ENCODE results near the gene PPP1R36.
"Not testable (repeated sequence)": the region's sequence is repeated elsewhere in the genome, so short reads cannot be mapped to it uniquely, and the experiment has no call there.

PPP1R36 gene

DNA sequence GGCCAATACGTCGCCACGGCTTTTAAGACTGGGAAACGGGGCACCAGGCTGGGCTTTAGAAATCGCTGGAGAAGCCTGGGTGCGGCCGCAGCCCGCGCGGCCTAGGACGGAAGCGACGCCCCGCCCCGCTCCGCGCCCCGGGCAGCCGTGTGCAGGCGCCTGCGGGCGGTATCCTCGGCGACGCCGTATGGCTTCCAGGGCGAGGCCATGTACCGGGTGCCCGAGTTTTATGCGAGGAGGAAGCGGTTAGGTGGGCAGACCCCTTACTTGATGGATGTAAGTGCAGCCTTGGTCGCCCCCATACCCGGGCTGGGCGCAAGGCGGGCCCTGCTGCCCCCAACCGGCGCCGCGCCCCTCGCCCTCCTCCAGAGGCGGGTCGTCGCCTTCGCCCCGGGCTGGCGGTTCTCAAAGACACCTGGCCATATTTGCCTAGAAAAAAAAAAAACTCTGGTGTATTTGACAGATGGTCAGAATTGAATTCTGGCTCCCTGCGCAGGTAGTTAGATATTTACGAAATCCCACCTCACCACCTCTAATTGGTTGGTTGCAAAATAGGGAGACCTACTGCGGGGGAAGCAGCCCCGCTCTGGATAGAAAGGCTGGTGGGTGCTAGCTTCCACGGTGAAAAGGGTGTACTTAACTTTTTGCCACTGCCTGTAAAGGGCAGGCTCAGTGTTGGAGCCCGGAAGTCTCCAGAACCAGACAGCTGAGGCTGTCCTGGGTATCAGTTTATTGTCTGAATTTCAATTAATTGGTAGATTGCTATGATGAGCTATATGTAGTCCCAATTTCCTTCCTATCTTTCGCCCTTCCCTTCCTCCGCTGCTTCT lies at the start of gene PPP1R36:
Gene PPP1R36 (plus strand): TSS at position 171 of the 830 bp plus-strand sequence. CDS start 37 bp downstream, at position 208.
- peak; percentile 41 to 74 (median 54) for DNase-seq

DNA sequence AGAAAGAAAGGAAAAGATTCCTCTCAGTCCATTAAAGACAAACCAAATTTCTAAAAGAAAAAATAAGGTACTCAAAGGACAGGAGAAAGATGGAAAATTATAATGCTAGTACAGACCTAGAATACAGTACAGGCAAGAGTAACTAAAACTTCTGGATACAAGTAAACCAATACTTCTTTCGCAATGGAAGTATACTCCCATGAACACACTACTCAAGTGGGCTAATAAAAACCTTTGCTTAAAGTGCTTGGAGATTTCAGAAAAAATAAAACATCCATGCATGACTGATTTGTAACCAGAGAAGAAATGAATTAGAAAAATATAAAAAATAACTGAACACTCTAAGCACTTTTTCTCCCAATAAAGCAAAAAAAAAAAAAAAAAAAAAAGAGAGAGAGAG lies 49.7 kb upstream of the PPP1R36 start:
- DNase-seq = no peak

- peak; percentile 32 to 39 (median 39) for DNase-seq
Measured at GRCh38 chr14:64501411-64502171, 48.2 kb upstream of the PPP1R36 start.

GRCh38 chr14:64502456-64502855 lies 47.3 kb upstream of the PPP1R36 start:
- DNase-seq = no peak

DNA sequence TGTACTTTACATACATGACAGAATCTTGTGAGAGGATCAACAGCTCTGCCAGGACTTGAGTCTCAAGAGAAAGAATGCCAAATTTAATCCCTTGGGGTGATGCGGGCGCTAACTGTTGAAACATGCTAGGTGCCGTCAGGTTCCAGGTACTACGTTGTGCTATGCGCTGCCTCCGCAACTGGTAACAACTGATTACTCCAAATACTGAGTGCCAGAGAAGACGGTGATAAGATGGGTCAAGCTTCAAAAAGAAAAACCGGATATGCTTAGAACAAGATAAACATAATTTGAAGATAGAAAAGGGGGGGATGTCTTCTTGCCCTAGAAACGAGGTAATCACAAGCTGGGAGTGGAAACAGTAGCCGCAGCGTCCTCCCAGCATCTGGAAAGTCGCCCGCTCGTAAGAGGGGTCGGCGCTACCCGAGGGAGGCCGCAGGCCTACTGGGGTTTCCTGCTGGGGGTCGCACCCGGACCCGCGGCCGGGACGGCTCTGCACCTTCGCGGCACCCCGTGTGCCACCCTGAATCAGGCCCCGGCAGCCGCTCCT lies 46.8 kb upstream of the PPP1R36 start:
- no peak for DNase-seq

DNA sequence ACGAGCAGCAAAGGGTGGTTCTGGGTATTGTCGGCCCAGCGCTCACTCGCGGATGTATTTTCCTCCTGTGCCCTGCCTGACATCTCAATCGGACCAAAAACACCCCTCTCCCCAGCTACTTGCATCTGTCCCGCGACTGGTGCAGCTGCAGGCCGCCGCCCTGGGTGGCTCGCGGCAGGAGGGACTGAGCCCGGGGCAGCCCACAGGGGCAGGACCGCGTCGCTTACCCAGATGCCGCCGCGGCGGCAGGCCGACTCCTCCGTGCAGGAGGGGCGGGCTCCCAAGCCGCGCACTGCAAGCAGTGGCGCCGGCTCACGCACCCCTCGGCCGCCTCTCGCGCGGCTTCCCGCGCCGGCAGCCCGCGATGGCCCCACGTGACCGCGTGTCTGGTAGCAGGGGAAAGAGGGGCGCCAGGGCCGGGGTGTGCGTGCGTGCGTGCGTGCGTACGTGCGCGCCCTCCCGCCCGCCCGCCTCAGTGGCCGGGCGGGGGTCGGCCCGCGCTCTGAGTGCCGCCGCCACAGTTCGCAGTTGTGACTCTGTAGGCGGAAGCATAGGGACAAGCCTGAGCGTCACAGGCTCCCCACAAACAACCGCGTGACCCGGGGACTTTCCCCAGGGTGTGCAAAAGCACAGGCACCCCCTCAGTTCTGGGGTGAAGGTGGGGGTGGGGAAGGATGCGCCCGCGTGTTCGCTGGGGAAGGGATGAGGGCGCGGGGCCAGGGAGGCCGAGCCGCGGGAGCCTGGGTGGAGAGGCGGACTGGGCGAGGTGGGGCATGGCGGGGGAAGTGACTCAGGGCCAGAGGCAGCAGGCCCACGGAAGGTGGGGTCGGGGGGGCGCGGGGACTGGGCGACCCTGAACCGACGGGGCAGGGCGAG lies 46.1 kb upstream of the PPP1R36 start, which contains the start of gene ZBTB25:
Gene ZBTB25 (minus strand): TSS at position 405 of the 876 bp plus-strand sequence. CDS start 13,305 bp downstream, outside the sequence.
- peak; percentile 93 to 96 (median 94) for DNase-seq

DNA sequence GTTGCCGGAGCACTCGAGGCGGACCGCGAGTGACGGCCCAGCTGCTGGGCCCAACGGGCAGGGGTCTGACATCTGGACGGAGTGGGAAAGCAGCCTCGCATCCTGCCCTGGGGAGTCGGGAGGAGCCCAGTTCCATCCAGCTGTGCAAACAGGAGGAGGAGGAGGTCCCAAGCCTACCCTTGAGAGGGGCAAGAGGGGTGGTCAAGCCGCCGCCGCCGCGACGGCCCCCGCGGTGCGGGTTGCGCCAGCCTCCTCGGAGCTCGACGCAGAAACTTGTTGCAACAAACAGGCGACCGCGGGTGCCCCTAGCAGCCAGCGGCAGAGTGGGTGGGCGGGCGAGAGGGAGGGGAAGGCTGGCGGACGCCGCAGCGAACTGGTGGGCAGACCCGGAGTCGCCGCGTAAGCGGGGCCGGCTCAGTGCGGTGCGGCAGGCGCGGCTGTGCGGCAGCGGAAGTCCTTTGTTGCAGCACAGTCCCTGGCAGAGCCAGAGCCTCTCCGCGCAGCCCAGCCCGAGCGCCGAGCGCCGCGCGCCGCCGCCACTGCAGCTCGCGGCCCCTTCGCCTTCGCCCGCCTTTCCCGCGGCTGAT lies 45.4 kb upstream of the PPP1R36 start, which contains the start of gene ZBTB1:
Gene ZBTB1 (plus strand): TSS at position 461 of the 587 bp plus-strand sequence. CDS start 16,735 bp downstream, outside the sequence.
- DNase-seq = peak; percentile 91 to 95 (median 92)

- DNase-seq = peak; percentile 87 to 95 (median 92)
Measured at GRCh38 chr14:64504897-64505794, 44.6 kb upstream of the PPP1R36 start.

DNA sequence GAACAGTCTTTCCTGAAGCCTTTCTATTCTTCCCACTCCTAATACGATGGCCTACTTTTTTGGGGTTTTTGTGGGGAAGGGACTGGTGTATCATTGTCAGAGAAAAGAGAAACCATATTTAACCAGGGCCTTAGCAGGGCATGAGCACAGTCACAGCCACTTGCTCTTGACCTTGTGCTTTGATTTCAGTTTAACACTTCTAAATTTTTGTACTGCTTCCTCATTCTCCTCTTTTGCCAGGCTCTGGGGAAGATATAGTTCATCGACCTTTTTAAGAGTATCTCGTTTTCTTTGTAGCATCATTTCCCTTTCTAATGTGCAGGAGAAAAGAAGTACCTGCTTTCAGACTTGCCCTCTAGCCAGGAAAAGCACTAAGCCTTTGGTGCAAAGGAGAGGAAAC lies 43.0 kb upstream of the PPP1R36 start:
- peak; percentile 55 to 72 (median 56) for DNase-seq

GRCh38 chr14:64507376-64508156 lies 42.2 kb upstream of the PPP1R36 start:
- DNase-seq = peak; percentile 36 to 55 (median 36)

DNA sequence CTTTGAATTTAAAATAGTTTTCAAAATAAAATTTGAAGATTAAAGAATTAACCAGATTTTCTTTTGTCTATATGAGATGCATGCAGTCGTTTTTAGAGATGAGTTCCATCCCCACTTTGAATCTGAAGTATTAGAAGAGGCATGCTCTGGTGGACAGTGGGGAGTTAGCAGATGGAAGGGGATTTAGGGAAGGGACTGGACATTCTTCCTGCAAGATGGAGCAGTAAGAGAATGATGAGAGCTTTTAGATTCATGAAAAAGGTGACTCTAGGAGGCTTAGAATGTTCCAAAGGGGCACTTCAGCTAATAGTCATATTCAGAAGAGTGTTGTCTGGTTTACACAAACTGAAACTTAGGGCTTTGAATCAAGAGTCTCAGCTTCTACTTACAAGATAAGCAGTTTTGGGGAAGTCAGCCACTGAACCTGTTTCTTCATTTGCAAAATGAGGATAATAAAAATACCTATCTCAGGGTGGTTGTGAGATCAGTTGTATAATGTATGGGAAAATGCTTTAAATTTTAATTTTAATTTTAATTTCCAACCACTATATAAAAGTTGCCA lies 41.5 kb upstream of the PPP1R36 start:
- no peak for DNase-seq

DNA sequence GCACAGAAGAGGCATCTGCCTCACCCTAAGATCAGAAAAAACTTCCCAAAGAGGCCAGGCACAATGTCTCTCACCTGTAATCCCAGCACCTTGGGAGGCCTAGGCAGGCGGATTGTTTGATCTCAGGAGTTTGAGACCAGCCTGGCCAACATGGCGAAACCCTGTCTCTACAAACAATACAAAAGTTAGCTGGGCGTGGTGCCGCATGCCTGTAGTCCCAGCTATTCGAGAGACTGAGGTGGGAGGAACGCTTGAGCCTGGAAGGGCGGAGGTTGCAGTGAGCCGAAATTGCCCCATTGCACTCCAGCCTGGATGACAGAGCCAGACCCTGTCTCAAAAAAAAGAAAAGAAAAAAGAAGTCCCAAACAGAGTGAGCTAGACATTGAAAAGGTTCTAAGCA lies 40.7 kb upstream of the PPP1R36 start:
- DNase-seq = no peak

- DNase-seq = peak; percentile 85 to 90 (median 89)
Measured at GRCh38 chr14:64510825-64511671, 38.7 kb upstream of the PPP1R36 start.

DNA sequence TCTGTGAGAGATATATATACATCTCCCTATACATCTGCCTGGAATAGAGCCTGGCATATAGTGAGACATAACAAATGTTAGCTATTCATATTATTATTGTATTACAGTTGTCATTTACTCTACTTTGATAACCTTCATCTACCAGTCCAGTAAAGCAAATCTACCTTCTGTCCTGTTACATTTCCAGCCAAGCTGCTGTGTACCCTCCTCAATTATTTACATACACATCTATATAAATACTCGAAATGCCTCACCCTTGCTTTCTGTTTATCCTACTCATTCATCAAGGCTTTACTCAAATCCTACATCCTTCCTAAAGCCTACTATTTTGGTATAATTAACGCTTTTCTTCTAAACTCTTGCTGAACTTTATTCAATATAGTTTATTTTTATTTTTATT lies 36.5 kb upstream of the PPP1R36 start:
- no peak for DNase-seq

DNA sequence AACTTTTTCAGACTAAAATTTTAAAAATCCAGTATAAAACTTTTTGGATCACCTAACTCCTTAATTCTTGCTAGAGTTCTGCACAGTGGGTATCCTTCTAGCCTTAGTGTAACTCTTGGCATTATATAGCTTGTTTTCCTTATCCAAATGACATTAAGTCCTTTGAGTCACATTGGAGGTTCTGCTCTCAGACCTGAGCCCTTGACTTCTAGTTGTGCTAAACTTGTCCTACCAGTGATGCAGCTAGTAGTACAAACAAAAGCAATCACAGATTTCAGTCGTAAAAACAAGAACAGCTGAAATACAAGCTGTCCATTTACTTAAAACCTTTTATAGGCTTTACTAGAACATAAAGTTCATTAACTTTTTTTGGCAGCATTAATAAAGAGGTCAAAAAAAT lies 34.7 kb upstream of the PPP1R36 start:
- DNase-seq = no peak

DNA sequence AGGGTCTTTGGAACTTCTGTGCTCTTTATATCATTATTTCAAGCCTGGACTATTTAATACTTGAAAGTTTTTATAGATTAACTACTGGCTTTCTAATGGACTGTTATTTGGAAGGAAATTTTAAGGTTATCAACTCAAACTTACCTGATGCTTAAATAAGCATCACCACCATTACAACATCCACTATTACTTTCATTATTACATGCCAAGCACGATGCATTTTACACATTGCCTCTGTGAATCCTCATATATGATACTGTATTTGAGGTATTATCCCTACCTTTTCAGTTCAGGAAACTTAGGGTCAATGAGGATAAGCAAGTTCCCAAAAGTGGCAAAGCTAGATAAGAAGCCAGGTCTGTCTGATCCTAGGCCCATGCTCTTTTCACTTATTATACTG lies 32.8 kb upstream of the PPP1R36 start:
- DNase-seq = no peak

DNA sequence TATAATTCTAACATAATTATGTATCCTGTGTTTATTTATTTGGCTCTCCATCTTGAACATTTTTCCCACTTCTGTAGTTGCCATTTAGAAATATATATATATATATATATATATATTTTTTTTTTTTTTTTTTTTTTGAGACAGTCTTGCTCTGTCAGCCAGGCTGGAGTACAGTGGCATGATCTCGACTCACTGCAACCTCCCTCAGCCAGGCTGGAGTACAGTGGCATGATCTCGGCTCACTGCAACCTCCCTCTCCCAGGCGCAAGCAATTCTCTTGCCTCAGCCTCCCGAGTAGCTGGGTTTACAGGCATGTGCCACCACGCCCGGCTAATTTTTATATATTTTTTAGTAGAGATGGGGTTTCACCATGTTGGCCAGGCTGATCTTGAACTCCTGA lies 32.1 kb upstream of the PPP1R36 start:
- DNase-seq = not testable (repeated sequence)

GRCh38 chr14:64518229-64518628 lies 31.5 kb upstream of the PPP1R36 start:
- DNase-seq = no peak

- no peak for DNase-seq
Measured at GRCh38 chr14:64520699-64521098, 29.1 kb upstream of the PPP1R36 start.
